ENCODE results near the gene TRIM47. TPM values are rescaled to one million over a fixed set of nuclear protein-coding genes. Genes with fewer than 3 reads are reported as not detected.

TRIM47 gene
- total RNA-seq, 3 donors from 2014 or later, result 12.8 to 18.1 (median 14.5) TPM

DNA sequence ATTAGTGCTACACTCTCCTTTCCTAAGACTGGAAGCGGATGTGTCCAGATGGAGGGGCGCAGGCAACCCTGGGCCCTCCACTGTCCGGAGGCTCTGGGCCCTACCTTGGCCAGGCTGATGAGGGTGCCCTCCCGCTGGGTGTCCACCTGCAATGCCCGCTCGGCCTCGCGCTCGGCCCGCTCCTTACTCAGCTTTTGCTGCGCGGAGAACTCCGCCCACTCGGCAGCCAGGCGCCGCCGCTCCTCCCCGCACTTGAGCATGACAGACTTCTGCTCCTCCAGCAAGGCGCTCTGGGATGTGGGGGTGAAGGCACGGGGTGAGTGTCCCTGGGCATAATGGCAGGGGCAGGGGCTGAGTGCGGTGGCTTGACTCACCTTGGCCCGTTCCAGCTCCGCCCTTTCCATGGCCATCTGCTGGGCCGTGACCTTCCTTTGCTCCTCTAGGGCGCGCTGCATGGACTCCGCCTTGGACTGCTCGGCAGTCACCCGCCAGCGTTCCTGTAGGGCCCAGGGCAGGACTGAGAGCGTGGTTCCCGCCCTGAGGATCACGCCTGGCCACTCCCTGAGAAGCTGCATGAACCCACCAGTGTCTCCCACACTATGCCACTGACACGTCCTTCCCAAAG, 36.4 kb upstream of the TRIM47 start:
- peaks cover 6% of the 10 kb centered on the region for H3K4me1 Mint-ChIP-seq (ENCODE audit: low read depth)
- no peaks in the 10 kb centered on the region for H3K27me3 Mint-ChIP-seq (ENCODE audit: low read depth)
- H3K36me3 Mint-ChIP-seq (ENCODE audit: insufficient read depth), result peaks cover 4% of the 10 kb centered on the region
- H3K4me3 Mint-ChIP-seq, result no peak overlapping the region
- H3K9me3 Mint-ChIP-seq, result no peaks in the 10 kb centered on the region
- ATAC-seq, result no peak
- DNase-seq, result no peak

DNA sequence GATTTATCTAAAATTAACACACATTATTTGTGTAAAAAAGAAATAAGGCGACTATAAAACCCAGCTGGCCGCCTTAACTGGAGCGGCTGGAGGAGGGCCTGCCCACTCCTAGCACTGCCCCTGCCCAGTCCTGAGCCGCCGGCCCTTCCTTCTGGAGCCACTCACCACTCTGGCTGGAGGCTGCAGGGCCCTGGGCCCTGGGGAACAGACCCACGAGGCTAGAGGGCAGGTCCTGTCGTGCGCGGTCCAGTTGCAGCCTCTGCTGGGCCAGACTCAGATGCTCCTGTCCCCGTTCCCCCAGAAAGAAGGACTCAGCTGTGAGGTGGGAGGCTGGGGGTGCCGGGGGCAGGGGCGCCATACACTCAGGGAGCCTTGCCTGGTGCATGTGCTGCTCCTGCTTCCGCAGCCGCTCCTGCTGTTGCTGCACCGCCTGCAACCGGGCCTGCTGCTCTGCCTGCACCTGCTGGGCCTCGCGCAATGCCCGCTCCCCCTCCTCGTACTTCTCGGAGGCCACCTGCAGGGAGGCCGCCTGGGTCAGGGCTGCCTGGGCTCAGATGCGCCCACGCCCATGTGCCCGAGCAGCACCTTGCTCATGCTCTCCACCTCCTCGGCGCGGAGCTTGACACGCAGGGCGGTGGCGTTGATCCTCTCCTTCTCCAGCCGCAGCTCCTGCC, 35.3 kb upstream of the TRIM47 start:
- Mint-ChIP-seq H3K4me3 (no peak overlapping the region), H3K4me1 (ENCODE audit: low read depth) (peaks cover 6% of the 10 kb centered on the region), H3K36me3 (ENCODE audit: insufficient read depth) (peaks cover 4% of the 10 kb centered on the region), H3K9me3 (no peaks in the 10 kb centered on the region), H3K27me3 (ENCODE audit: low read depth) (no peaks in the 10 kb centered on the region)
- no peak for ATAC-seq
- no peak for DNase-seq

DNA sequence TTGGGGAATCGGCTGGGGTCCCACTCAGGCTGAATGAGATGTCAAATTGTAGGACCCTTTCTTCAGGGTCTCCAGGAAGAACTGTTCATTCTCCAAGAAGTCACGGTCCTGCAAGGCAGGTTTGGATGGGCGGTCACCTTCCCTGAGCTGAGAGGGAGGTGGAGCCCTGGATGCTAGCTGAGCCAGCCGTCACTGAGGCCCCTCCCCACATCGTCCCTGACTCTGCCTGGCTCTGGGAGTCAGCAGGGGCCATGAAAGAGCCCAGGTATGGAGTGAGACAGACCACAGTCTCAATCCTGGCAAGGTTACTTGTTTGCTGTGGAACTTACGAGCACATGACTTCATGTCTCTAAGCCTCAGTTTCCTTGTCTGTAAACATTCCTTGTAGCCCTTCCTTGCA, 32.3 kb upstream of the TRIM47 start:
- H3K36me3 Mint-ChIP-seq (ENCODE audit: insufficient read depth), result peaks cover 2% of the 10 kb centered on the region
- peaks cover 6% of the 10 kb centered on the region for H3K4me1 Mint-ChIP-seq (ENCODE audit: low read depth)
- no peaks in the 10 kb centered on the region for H3K9me3 Mint-ChIP-seq
- DNase-seq, result no peak
- H3K27me3 Mint-ChIP-seq (ENCODE audit: low read depth), result no peaks in the 10 kb centered on the region
- no peak for ATAC-seq
- no peak overlapping the region for H3K4me3 Mint-ChIP-seq

DNA sequence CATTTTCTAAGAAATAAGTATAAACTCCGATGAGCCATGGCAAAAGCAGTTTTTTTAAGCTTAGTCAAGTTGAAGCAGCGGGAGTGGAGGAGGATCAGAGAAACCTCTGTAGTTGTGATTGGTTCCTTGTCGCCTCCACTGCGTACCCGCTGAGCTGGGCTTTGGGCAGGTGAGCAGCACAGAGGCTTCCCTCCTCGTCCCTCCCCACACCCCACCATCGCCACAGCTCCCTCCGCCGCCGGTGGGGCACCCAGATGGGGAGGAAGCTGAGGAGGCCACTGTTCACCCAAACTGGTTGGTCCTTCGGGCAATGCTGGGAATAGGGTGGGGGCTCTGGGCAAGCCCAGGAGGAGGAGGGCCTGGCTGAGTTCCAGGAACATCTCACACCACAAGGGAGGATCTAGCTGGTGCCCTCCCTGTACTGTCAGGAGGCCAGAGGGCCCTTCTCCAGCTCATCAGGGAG, 31.5 kb upstream of the TRIM47 start:
- no peaks in the 10 kb centered on the region for H3K9me3 Mint-ChIP-seq
- peaks cover 6% of the 10 kb centered on the region for H3K4me1 Mint-ChIP-seq (ENCODE audit: low read depth)
- no peak for ATAC-seq
- H3K27me3 Mint-ChIP-seq (ENCODE audit: low read depth), result no peaks in the 10 kb centered on the region
- H3K36me3 Mint-ChIP-seq (ENCODE audit: insufficient read depth), result peaks cover 2% of the 10 kb centered on the region
- no peak overlapping the region for H3K4me3 Mint-ChIP-seq
- DNase-seq, result no peak

GRCh38 chr17:75909051-75909811, 30.9 kb upstream of the TRIM47 start:
- peaks cover under 1% of the 10 kb centered on the region for H3K36me3 Mint-ChIP-seq (ENCODE audit: insufficient read depth)

DNA sequence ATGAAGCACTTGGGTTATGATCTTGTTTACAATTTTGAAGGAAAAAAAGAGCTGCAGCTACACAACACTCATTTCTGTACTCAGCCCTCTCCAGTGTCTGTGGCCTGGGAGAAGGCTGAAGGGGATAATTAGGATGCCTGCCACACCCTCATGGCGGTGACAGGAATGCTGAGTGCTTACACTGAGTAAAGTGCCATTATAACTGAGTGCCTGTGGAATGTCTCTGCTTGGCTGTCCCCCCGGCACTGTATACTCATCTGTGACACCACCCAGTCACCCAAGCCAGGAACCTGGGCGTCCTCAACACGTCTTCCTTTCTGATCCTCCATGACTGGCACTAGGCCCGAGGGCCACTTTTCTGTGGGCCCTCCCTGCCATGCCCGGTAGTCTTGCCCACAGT, 29.8 kb upstream of the TRIM47 start:
- Mint-ChIP-seq H3K27me3 (ENCODE audit: low read depth) (no peaks in the 10 kb centered on the region), H3K36me3 (ENCODE audit: insufficient read depth) (peaks cover 2% of the 10 kb centered on the region), H3K4me1 (ENCODE audit: low read depth) (peaks cover 10% of the 10 kb centered on the region), H3K4me3 (no peak overlapping the region), H3K9me3 (no peaks in the 10 kb centered on the region)
- DNase-seq (no peak), ATAC-seq (no peak)

More at GRCh38 chr17:75909051-75909811, 30.9 kb upstream of the TRIM47 start:
- ATAC-seq (no peak), DNase-seq (no peak)
- Mint-ChIP-seq H3K9me3 (no peaks in the 10 kb centered on the region), H3K4me3 (no peak overlapping the region), H3K4me1 (ENCODE audit: low read depth) (peaks cover 6% of the 10 kb centered on the region), H3K27me3 (ENCODE audit: low read depth) (no peaks in the 10 kb centered on the region)

DNA sequence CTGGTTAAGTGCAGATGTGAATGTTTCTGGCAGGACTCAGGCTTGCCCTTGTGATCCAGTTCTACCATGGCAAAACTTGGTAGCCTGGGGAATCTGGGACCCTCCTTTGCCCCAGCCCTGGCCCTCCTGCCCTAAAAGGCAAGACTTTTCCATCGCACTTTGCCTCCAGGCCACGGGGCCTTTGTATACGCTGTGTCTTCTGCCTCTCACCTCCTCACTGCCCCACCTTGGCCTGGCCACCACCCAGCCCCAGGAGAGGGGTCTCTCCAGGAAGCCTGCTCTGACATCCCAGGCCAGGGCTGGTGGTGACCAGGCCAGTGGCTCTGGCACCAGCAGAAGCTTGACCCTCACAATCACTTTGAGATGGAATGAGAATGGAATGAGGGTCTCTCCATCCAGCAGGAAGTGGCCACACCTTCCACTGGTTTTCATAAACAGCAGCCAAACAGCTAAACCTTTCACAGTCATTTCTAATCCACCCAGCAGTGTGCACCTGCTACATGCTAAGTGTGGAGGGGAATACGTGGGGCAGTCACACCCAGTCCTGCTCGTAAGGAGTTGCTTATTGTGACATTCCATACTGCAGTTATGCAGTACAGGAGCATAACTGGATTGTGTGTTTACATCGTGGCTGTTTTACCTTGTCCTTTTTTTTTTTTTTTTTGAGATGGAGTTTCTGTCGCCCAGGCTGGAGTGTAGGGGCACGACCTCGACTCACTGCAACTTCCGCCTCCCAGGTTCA, 27.9 kb upstream of the TRIM47 start:
- peaks cover 5% of the 10 kb centered on the region for H3K36me3 Mint-ChIP-seq (ENCODE audit: insufficient read depth)
- H3K4me3 Mint-ChIP-seq, result peak overlapping the region; percentile 48
- H3K4me1 Mint-ChIP-seq (ENCODE audit: low read depth), result peaks cover 10% of the 10 kb centered on the region
- no peaks in the 10 kb centered on the region for H3K27me3 Mint-ChIP-seq (ENCODE audit: low read depth)
- DNase-seq, result no peak
- ATAC-seq, result no peak
- H3K9me3 Mint-ChIP-seq, result no peaks in the 10 kb centered on the region

GRCh38 chr17:75904749-75905521, 26.6 kb upstream of the TRIM47 start, which contains the start of gene MRPL38:
Gene MRPL38 (minus strand): TSS chr17:75904884. CDS start chr17:75904875, 9 bp downstream.
- H3K4me1 Mint-ChIP-seq (ENCODE audit: low read depth), result peaks cover 8% of the 10 kb centered on the region
- H3K27me3 Mint-ChIP-seq (ENCODE audit: low read depth), result no peaks in the 10 kb centered on the region
- peak within 1 kb of the TSS; percentile 95 for H3K4me3 Mint-ChIP-seq
- peak; percentile 97 to 98 for ATAC-seq
- no peaks in the 10 kb centered on the region for H3K9me3 Mint-ChIP-seq
- peak; percentile 89 for DNase-seq
- H3K36me3 Mint-ChIP-seq (ENCODE audit: insufficient read depth), result peaks cover 10% of the 10 kb centered on the region

DNA sequence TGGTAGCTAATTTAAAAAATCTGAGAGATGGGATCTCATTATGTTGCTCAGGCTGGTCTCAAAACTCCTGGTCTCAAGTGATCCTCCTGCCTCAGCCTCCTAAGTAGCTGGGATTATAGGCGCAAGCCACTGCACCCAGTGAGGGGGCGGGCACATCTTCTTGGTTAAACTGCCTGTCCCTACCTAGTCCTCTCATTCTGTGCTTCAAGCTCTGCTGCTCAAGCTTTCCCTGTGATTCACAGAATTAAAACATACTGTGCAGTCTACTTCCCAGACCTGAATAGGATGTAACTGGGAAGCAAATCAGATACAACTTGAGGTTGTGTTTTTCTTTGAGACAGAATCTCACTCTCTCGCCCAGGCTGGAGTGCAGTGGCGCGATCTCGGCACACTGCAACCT, 24.0 kb upstream of the TRIM47 start:
- Mint-ChIP-seq H3K9me3 (no peaks in the 10 kb centered on the region), H3K4me1 (ENCODE audit: low read depth) (peaks cover 11% of the 10 kb centered on the region), H3K4me3 (no peak overlapping the region), H3K36me3 (ENCODE audit: insufficient read depth) (peaks cover 17% of the 10 kb centered on the region), H3K27me3 (ENCODE audit: low read depth) (no peaks in the 10 kb centered on the region)
- DNase-seq (no peak), ATAC-seq (no peak)

DNA sequence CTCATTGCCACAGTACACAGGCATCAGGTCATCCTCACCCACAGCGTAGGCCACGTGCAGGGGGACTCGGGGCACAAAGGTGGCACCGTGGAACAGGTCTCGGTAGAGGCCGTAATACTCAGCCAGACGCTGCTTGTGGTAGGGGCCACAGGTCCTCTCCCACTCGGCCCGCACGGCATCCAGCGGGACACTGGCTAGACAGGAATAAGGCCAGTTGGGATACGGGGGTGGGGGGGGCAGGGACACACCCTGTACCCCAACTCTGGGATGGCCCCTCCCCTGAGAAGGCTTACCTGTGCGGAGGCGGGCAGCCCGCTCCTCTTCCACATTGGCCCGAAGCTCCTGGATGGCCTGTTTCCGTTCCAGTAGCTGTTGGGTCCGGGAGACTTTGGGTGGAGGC, 23.3 kb upstream of the TRIM47 start:
- no peak for ATAC-seq
- Mint-ChIP-seq H3K27me3 (ENCODE audit: low read depth) (no peaks in the 10 kb centered on the region), H3K4me1 (ENCODE audit: low read depth) (peaks cover 14% of the 10 kb centered on the region), H3K4me3 (no peak overlapping the region), H3K9me3 (no peaks in the 10 kb centered on the region), H3K36me3 (ENCODE audit: insufficient read depth) (peaks cover 18% of the 10 kb centered on the region)
- no peak for DNase-seq

DNA sequence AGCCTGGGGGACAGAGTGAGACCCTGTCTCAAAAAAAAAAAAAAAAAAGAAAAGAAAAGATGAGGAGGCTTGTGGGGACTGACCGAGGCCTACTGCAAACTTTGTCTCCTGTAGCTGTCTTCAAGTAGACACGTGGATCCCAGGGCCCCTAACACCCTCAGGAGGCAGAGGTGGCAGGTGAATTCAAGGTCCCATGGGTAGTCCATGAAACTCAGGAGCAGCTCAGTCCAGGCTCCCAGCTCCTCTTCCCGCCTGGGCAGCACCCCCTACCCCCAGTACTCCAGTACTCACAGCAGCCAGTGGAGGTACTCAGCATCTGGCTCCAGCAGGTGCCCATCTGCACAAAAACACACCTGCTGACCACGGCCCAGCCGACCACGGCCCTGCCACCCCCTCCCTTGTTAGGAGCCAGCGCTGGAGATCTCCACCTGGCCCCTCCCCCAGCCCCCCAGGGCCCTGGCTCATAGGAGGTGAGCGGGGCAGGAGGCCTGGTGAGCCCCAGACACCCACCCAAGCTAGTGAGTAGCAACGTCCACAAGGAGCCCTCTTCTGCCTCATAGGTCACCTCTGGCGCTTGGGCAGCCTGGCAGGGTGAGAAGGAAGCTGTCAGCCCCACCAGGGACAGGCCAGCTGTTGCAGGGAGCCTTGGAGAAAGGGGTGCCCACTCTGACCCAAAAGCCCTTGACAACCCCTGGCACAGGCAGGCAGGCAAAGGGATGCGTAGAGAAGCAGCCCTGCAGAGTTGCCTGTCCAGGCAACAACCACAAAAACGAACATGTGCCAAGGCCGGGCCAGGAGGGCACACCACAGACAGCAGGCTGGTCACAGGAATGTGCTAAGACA, 22.5 kb upstream of the TRIM47 start:
- no peak overlapping the region for H3K4me3 Mint-ChIP-seq
- peaks cover 18% of the 10 kb centered on the region for H3K36me3 Mint-ChIP-seq (ENCODE audit: insufficient read depth)
- DNase-seq (no peak), ATAC-seq (no peak)
- peaks cover 10% of the 10 kb centered on the region for H3K4me1 Mint-ChIP-seq (ENCODE audit: low read depth)
- H3K9me3 Mint-ChIP-seq, result no peaks in the 10 kb centered on the region
- H3K27me3 Mint-ChIP-seq (ENCODE audit: low read depth), result no peaks in the 10 kb centered on the region

DNA sequence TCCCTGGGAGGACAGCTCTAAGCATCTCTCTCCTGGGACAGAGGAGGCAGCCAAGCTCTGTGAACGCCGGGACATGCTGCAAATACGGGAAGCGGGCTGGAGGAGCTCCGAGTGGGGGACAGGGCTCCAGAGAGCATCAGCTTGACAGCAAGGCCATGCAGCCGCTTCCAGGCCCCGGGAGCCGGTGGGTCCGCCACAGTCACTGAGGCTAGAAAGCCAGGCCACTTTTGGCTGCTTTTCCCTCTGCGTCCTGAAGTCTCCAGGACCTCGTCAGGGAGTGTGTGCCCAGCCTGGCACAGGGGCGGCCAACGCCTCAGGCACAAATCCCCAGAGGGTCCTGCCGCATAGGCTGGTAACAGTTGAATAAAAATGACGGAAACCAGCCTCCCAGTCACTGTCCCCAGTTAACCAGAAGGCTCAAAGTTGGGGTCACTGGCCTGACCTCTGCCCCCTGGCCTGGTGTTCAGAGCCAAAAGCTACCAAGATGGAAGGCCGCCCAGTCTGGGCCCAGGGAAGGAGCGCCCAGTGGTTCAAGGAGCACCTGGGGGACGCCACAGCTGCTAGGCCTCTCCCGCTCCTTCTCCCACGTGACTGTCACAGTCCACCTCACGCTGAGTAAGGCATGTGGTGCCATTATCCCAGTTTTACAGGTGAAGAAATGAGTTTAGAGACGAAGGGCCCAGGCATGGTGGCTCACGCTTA, 21.5 kb upstream of the TRIM47 start:
- Mint-ChIP-seq H3K27me3 (ENCODE audit: low read depth) (no peaks in the 10 kb centered on the region), H3K9me3 (no peaks in the 10 kb centered on the region), H3K4me3 (no peak overlapping the region), H3K4me1 (ENCODE audit: low read depth) (peaks cover 20% of the 10 kb centered on the region), H3K36me3 (ENCODE audit: insufficient read depth) (peaks cover 18% of the 10 kb centered on the region)
- no peak for ATAC-seq
- DNase-seq, result no peak
